HG02763 (cell line): Measurements from ENCODE around the gene TRIM33.
"Not testable (repeated sequence)": the region's sequence is repeated elsewhere in the genome, so short reads cannot be mapped to it uniquely, and the experiment has no call there.

Source experiments
- ATAC-seq: cut with Tn5 transposase; IDR thresholded peaks from one replicate; pipeline ENCODE4 v1.9.1; 2021; ENCODE audit warnings: mild to moderate bottlenecking, moderate library complexity; ENCODE audit not compliant: unreplicated experiment

Gene TRIM33

GRCh38 chr1:114431026-114431425 is 80.0 kb downstream of the TRIM33 start:
- no peak for ATAC-seq

GRCh38 chr1:114428083-114428754 is 82.8 kb downstream of the TRIM33 start:
- no peak for ATAC-seq

- no peak for ATAC-seq
Observed at GRCh38 chr1:114427612-114428011, 83.4 kb downstream of the TRIM33 start.

GRCh38 chr1:114423455-114423854 is 87.5 kb downstream of the TRIM33 start:
- no peak for ATAC-seq

GRCh38 chr1:114418948-114419347 is 92.1 kb downstream of the TRIM33 start:
- not testable (repeated sequence) for ATAC-seq

- no peak for ATAC-seq
Observed at GRCh38 chr1:114397601-114398000, 113.4 kb downstream of the TRIM33 start.

- ATAC-seq, result no peak
Observed at GRCh38 chr1:114395863-114396262, 115.1 kb downstream of the TRIM33 start.

- ATAC-seq, result no peak
Observed at GRCh38 chr1:114390960-114391359, 120.0 kb downstream of the TRIM33 start.

GRCh38 chr1:114390361-114390760 is 120.6 kb downstream of the TRIM33 start:
- ATAC-seq, result no peak

GRCh38 chr1:114388432-114389003 is 122.5 kb downstream of the TRIM33 start:
- ATAC-seq, result no peak

GRCh38 chr1:114387585-114387984 is 123.4 kb downstream of the TRIM33 start:
- not testable (repeated sequence) for ATAC-seq

- no peak for ATAC-seq
Observed at GRCh38 chr1:114387010-114387360, 124.0 kb downstream of the TRIM33 start.

GRCh38 chr1:114386129-114387009 is 124.6 kb downstream of the TRIM33 start:
- ATAC-seq, result no peak

- ATAC-seq, result no peak
Observed at GRCh38 chr1:114384922-114385321, 126.1 kb downstream of the TRIM33 start.

GRCh38 chr1:114379987-114380386 is 131.0 kb downstream of the TRIM33 start:
- ATAC-seq, result no peak

GRCh38 chr1:114379358-114379757 is 131.6 kb downstream of the TRIM33 start:
- no peak for ATAC-seq

GRCh38 chr1:114377356-114377755 is 133.6 kb downstream of the TRIM33 start:
- ATAC-seq, result no peak

- ATAC-seq, result no peak
Observed at GRCh38 chr1:114369930-114370329, 141.1 kb downstream of the TRIM33 start.

- not testable (repeated sequence) for ATAC-seq
Observed at GRCh38 chr1:114369266-114369919, 141.6 kb downstream of the TRIM33 start.

- ATAC-seq, result no peak
Observed at GRCh38 chr1:114368560-114369255, 142.3 kb downstream of the TRIM33 start.

- ATAC-seq, result no peak
Observed at GRCh38 chr1:114367810-114368209, 143.2 kb downstream of the TRIM33 start.
